Breast epithelium (tissue), 3 donors: ENCODE data around the gene MTCL1.

ENCODE experiments used
- POLR2A ChIP-seq: fragments of 450-650 bp; IDR thresholded peaks from one replicate; pipeline ENCODE4 v1.6.1; 2016; ENCODE audit warnings: antibody characterized with exemption, mild to moderate bottlenecking, moderate library complexity
- POLR2AphosphoS5 ChIP-seq, 3 donors: sonication (generic); formaldehyde crosslinking; IDR thresholded peaks; one replicate each; pipeline ENCODE4 v1.6.1; 2017; ENCODE audit warnings: antibody characterized with exemption in 3 of 3
- TF ChIP-seq, protein P1 (sequence below), 3 donors: fragments of 450-650 bp; IDR thresholded peaks; one replicate each; pipeline ENCODE4 v1.5.1; 2016 to 2017; ENCODE audit warnings: antibody characterized with exemption in 3 of 3, mild to moderate bottlenecking in 3 of 3, moderate library complexity in 3 of 3

DNA sequence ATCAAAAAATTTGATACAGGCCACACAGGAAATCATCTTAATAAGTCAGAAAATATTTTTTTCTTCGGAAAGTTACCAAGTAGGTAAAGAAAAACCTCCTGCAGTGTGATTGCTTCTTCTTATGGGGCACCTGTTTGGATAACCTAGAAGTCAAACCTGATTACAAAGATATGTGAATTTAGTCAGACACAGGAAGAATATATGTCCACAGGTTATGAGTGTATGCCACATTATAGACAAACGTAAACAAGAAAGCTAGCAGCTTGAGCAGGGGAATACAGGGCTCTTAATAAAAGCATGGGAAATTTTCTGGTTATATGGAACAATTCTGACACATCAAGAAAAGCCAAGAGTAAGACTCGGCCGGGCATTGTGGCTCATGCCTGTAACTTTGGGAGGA, 35.8 kb upstream of the MTCL1 start:
- TF ChIP-seq POLR2AphosphoS5 (IDR thresholded peaks at IDR 0.05) (no peak), POLR2A (no peak)
- TF ChIP-seq, protein P1, sequence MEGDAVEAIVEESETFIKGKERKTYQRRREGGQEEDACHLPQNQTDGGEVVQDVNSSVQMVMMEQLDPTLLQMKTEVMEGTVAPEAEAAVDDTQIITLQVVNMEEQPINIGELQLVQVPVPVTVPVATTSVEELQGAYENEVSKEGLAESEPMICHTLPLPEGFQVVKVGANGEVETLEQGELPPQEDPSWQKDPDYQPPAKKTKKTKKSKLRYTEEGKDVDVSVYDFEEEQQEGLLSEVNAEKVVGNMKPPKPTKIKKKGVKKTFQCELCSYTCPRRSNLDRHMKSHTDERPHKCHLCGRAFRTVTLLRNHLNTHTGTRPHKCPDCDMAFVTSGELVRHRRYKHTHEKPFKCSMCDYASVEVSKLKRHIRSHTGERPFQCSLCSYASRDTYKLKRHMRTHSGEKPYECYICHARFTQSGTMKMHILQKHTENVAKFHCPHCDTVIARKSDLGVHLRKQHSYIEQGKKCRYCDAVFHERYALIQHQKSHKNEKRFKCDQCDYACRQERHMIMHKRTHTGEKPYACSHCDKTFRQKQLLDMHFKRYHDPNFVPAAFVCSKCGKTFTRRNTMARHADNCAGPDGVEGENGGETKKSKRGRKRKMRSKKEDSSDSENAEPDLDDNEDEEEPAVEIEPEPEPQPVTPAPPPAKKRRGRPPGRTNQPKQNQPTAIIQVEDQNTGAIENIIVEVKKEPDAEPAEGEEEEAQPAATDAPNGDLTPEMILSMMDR (IDR thresholded peaks at IDR 0.05), result no peak
